Measurements from ENCODE around the gene SBF1. TPM values are rescaled to one million over a fixed set of nuclear protein-coding genes. Genes with fewer than 3 reads are reported as not detected.
"Not testable (repeated sequence)": the region's sequence is repeated elsewhere in the genome, so short reads cannot be mapped to it uniquely, and the experiment has no call there.

Gene SBF1
- total RNA-seq, 3 donors from 2014 or later (not counting 1 experiment from before 2014, with no cell fraction given) = 235 to 284 (median 242) TPM

DNA sequence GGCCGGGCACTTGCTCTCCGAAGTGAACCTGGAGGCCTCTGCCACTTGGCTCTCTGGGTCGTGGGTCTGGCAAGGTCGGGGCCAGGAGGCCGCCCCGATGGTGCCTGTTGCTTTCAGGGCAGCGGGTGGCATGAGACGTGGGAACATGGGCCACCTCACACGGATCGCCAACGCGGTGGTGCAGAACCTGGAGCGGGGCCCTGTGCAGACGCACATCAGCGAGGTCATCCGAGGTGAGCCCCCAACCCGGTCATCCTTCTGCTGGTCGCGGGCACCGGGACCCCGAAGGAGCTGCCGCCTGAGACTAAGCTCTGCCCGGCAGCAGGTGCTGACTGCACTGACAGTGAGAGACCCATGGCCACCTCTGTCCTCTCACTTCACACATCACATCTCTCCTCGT is 40.0 kb downstream of the SBF1 start:
- no peaks in the 10 kb centered on the region for H3K9me3 ChIP-seq (ENCODE audit: control insufficient read depth, insufficient read depth, low read length)
- H3K27me3 ChIP-seq (ENCODE audit: control insufficient read depth, insufficient read depth, low read length) = no peaks in the 10 kb centered on the region
- H3K27ac ChIP-seq (ENCODE audit: low read length) = no peak overlapping the region
- TF ChIP-seq, protein P1, sequence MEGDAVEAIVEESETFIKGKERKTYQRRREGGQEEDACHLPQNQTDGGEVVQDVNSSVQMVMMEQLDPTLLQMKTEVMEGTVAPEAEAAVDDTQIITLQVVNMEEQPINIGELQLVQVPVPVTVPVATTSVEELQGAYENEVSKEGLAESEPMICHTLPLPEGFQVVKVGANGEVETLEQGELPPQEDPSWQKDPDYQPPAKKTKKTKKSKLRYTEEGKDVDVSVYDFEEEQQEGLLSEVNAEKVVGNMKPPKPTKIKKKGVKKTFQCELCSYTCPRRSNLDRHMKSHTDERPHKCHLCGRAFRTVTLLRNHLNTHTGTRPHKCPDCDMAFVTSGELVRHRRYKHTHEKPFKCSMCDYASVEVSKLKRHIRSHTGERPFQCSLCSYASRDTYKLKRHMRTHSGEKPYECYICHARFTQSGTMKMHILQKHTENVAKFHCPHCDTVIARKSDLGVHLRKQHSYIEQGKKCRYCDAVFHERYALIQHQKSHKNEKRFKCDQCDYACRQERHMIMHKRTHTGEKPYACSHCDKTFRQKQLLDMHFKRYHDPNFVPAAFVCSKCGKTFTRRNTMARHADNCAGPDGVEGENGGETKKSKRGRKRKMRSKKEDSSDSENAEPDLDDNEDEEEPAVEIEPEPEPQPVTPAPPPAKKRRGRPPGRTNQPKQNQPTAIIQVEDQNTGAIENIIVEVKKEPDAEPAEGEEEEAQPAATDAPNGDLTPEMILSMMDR (IDR thresholded peaks at IDR 0.05) = no peak
- intact Hi-C loops (cut with micrococcal nuclease) = no loop called here
- 96% methylated on average over 24 of the region's 24 CpGs for whole genome bisulfite sequencing (ENCODE audit: insufficient coverage)
- no peaks in the 10 kb centered on the region for H3K4me1 ChIP-seq (ENCODE audit: control insufficient read depth, insufficient read depth, low read length)
- ATAC-seq = no peak
- no peak overlapping the region for H3K4me3 ChIP-seq (ENCODE audit: low read length)
- no peak for DNase-seq
- peak overlapping the region in 1 of 2 donors; percentile 18 for H3K27ac Mint-ChIP-seq
- H3K4me3 Mint-ChIP-seq = no peak overlapping the region
- peaks cover 0 to 4% of the 10 kb centered on the region in 2 donors for H3K4me1 Mint-ChIP-seq
- H3K9me3 Mint-ChIP-seq = no peaks in the 10 kb centered on the region
- no peaks in the 10 kb centered on the region for H3K27me3 Mint-ChIP-seq (ENCODE audit: low read depth in 2 of 2)
- H3K36me3 Mint-ChIP-seq = no peaks in the 10 kb centered on the region
- H3K36me3 ChIP-seq (ENCODE audit: control insufficient read depth, insufficient read depth, low read length) = peaks cover 61% of the 10 kb centered on the region

DNA sequence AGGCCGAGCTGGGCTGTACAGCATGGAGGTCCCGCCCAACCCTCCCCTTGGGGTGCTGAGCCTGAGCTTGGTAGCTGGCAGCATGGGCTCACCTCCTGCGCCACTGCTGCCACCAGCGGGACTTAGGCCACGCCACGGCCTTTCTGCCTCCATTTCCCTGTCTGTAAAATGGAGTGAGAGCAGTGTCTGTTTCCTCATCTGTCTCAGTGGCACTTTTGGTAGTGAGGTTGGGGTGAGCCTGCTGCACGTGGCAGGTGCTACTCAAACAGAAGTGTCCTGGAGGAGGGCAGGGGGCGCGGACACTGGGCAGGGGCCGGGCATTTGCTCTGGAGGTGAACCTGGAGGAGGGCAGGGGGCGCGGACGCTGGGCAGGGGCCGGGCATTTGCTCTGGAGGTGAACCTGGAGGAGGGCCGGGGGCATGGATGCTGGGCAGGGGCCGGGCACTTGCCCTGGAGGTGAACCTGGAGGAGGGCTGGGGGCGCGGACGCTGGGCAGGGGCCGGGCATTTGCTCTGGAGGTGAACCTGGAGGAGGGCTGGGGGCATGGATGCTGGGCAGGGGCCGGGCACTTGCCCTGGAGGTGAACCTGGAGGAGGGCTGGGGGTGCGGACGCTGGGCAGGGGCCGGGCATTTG is 41.8 kb downstream of the SBF1 start:
- 97% methylated on average over 14 of the region's 24 CpGs for WGBS (ENCODE audit: insufficient coverage)
- intact Hi-C loops (cut with micrococcal nuclease); H3K27ac Mint-ChIP-seq; H3K27me3 Mint-ChIP-seq (ENCODE audit: low read depth in 2 of 2); H3K27me3 ChIP-seq (ENCODE audit: control insufficient read depth, insufficient read depth, low read length); H3K36me3 Mint-ChIP-seq; H3K27ac ChIP-seq (ENCODE audit: low read length); H3K9me3 ChIP-seq (ENCODE audit: control insufficient read depth, insufficient read depth, low read length); H3K4me3 ChIP-seq (ENCODE audit: low read length); DNase-seq; H3K9me3 Mint-ChIP-seq; H3K4me1 ChIP-seq (ENCODE audit: control insufficient read depth, insufficient read depth, low read length); H3K4me1 Mint-ChIP-seq; H3K4me3 Mint-ChIP-seq; ATAC-seq: not testable (repeated sequence)
- H3K36me3 ChIP-seq (ENCODE audit: control insufficient read depth, insufficient read depth, low read length) = peaks cover 55% of the 10 kb centered on the region

DNA sequence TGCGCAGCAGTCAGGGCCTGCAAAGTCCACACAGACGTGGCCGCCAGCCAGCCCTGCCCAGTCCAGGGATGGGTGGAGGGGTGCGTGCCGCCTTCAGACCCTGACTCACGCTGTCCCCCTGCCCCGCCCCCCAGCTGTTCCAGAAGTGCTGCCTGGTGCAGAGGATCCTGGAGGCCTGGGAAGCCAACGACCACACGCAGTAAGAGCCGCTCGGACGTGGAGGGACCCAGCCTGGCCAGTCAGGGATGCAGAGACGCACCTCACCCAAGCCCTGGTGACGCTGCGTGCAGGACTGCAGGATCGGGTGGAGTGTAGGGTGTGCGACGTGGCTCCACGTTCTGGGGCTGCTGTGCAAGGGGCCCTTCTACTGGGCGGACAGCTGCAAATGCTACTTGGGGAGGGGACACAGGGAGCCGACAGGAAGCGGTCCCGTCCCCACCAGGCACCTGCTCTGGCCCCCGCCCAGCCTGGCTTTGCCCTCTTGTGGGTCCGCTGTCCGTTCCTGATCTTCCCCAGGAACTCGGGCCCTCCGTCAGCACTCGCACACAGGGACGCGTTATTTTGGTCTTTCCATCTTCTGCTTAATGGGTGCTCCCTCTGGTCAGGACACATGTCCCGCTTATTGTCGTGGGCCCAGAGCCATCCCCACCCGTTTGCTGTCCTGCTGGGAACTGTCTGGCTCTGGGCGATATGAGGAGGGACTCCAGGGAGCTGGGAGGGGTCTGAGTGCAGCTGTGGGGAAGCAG is 42.5 kb downstream of the SBF1 start:
- H3K4me3 ChIP-seq (ENCODE audit: low read length) = no peak overlapping the region
- Mint-ChIP-seq H3K27ac (peak overlapping the region in 1 of 2 donors; percentile 49), H3K27me3 (ENCODE audit: low read depth in 2 of 2) (no peaks in the 10 kb centered on the region), H3K36me3 (peaks cover 6% of the 10 kb centered on the region), H3K4me3 (no peak overlapping the region), H3K9me3 (no peaks in the 10 kb centered on the region), H3K4me1 (peaks cover 0 to 4% of the 10 kb centered on the region in 2 donors)
- WGBS (ENCODE audit: insufficient coverage) = 97% methylated on average over 35 of the region's 35 CpGs
- H3K36me3 ChIP-seq (ENCODE audit: control insufficient read depth, insufficient read depth, low read length) = peaks cover 49% of the 10 kb centered on the region
- intact Hi-C loops (cut with micrococcal nuclease) = no loop called here
- DNase-seq (no peak), ATAC-seq (no peak)
- no peaks in the 10 kb centered on the region for H3K27me3 ChIP-seq (ENCODE audit: control insufficient read depth, insufficient read depth, low read length)
- H3K4me1 ChIP-seq (ENCODE audit: control insufficient read depth, insufficient read depth, low read length) = no peaks in the 10 kb centered on the region
- H3K9me3 ChIP-seq (ENCODE audit: control insufficient read depth, insufficient read depth, low read length) = no peaks in the 10 kb centered on the region
- H3K27ac ChIP-seq (ENCODE audit: low read length) = no peak overlapping the region
- TF ChIP-seq, protein P1 (IDR thresholded peaks at IDR 0.05) = no peak

DNA sequence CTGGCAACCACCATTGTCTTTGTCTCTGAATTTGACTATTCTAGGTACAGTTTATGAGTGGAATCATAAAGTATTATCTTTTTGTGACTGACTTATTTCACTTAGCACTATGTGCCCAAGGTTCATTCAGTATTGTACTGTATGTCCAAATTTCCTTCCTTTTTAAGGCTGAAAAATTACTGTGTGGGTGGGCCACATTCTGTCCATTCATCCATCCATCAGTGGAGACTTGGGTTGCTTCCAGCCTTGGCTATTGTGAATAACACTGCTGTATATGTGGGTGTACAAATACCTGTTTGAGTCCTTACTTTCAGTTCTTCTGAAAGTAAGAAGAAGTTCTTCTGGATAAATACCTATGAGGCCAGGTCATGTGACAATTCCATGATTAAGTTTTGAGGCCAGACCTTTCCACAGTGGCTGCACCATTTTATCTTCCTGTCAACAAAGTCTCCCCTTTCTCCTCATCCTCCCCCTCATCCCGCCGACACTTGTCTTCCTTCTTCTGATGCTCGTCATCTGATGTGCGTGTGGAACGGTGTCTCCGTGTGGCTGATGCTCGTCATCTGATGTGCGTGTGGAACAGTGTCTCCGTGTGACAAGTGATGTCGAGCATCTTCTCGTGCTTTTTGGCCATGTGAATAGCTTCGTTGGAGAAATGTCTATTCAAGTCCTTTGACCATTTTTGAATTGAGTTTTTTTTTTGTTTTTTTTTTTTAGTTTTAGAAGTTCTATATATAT is 49.5 kb downstream of the SBF1 start:
- Histone ChIP-seq H3K27ac (ENCODE audit: low read length) (no peak overlapping the region), H3K4me3 (ENCODE audit: low read length) (no peak overlapping the region), H3K9me3 (ENCODE audit: control insufficient read depth, insufficient read depth, low read length) (no peaks in the 10 kb centered on the region), H3K27me3 (ENCODE audit: control insufficient read depth, insufficient read depth, low read length) (no peaks in the 10 kb centered on the region), H3K4me1 (ENCODE audit: control insufficient read depth, insufficient read depth, low read length) (no peaks in the 10 kb centered on the region), H3K36me3 (ENCODE audit: control insufficient read depth, insufficient read depth, low read length) (peaks cover 62% of the 10 kb centered on the region)
- Mint-ChIP-seq H3K4me1 (no peaks in the 10 kb centered on the region), H3K9me3 (no peaks in the 10 kb centered on the region), H3K27ac (peak overlapping the region in 1 of 2 donors; percentile 12), H3K27me3 (ENCODE audit: low read depth in 2 of 2) (no peaks in the 10 kb centered on the region), H3K4me3 (no peak overlapping the region), H3K36me3 (peaks cover 13% of the 10 kb centered on the region)
- TF ChIP-seq, protein P1 (IDR thresholded peaks at IDR 0.05) = no peak
- no peak for DNase-seq
- 96% methylated on average over 12 of the region's 12 CpGs for WGBS (ENCODE audit: insufficient coverage)
- intact Hi-C loops (cut with micrococcal nuclease) = no loop called here
- ATAC-seq = no peak
